Measurements from ENCODE around the gene HOXC10.

The HOXC10 gene

GRCh38 chr12:53965281-53966084 lies 19.5 kb upstream of the HOXC10 start:
- no peak for DNase-seq

- DNase-seq = no peak
These were observed 18.9 kb upstream of the HOXC10 start for GRCh38 chr12:53966085-53966384.

- DNase-seq = no peak
These were observed 18.4 kb upstream of the HOXC10 start for GRCh38 chr12:53966385-53967133.

GRCh38 chr12:53967421-53967925 lies 17.5 kb upstream of the HOXC10 start:
- no peak for DNase-seq

GRCh38 chr12:53968214-53969127 lies 16.5 kb upstream of the HOXC10 start:
- DNase-seq = no peak

- no peak for DNase-seq
These were observed 15.2 kb upstream of the HOXC10 start for GRCh38 chr12:53969588-53970259.

- DNase-seq = no peak
These were observed 14.5 kb upstream of the HOXC10 start for GRCh38 chr12:53970451-53970850.

- DNase-seq = no peak
These were observed 13.8 kb upstream of the HOXC10 start for GRCh38 chr12:53971129-53971528.

- DNase-seq = no peak
These were observed 13.3 kb upstream of the HOXC10 start for GRCh38 chr12:53971686-53972085.

- no peak for DNase-seq
These were observed 12.7 kb upstream of the HOXC10 start for GRCh38 chr12:53972152-53972702.

- DNase-seq = no peak
These were observed 12.2 kb upstream of the HOXC10 start, which contains the start of gene HOXC11 for GRCh38 chr12:53972722-53973235. Gene HOXC11, plus strand, starts transcription at chr12:53973126. Its CDS starts 116 bp downstream, at chr12:53973242.

GRCh38 chr12:53973236-53974042 lies 11.5 kb upstream of the HOXC10 start:
- no peak for DNase-seq

GRCh38 chr12:53974084-53975063 lies 10.6 kb upstream of the HOXC10 start, which contains the start of gene HOTAIR:
Gene HOTAIR, minus strand, starts transcription at chr12:53974954.
- no peak for DNase-seq

GRCh38 chr12:53975064-53975471 lies 9.9 kb upstream of the HOXC10 start:
- no peak for DNase-seq

GRCh38 chr12:53975479-53976152 lies 9.3 kb upstream of the HOXC10 start:
- DNase-seq = no peak

- no peak for DNase-seq
These were observed 8.6 kb upstream of the HOXC10 start for GRCh38 chr12:53976172-53976822.

GRCh38 chr12:53976823-53977595 lies 7.9 kb upstream of the HOXC10 start:
- DNase-seq = no peak

Measured in NK-92 treated with Interleukin-12 subunit alpha and Interleukin-12 subunit beta, amount 100 ng/mL, for 24 hours (cell line).